Stimulated activated CD4-positive, alpha-beta T cell treated with anti-CD3 and anti-CD28 coated beads, Interleukin-4, amount 100 ng/mL, for 48 hours (primary cell): ENCODE data around the gene KCNN1.
"Not testable (repeated sequence)": the region's sequence is repeated elsewhere in the genome, so short reads cannot be mapped to it uniquely, and the experiment has no call there.

Experiments
- DNase-seq, 2 donors: peaks; one replicate each; pipeline ENCODE4 v3.0.0-alpha.2; 2020; ENCODE audit warnings: low read depth in 2 of 2

Gene KCNN1

DNA sequence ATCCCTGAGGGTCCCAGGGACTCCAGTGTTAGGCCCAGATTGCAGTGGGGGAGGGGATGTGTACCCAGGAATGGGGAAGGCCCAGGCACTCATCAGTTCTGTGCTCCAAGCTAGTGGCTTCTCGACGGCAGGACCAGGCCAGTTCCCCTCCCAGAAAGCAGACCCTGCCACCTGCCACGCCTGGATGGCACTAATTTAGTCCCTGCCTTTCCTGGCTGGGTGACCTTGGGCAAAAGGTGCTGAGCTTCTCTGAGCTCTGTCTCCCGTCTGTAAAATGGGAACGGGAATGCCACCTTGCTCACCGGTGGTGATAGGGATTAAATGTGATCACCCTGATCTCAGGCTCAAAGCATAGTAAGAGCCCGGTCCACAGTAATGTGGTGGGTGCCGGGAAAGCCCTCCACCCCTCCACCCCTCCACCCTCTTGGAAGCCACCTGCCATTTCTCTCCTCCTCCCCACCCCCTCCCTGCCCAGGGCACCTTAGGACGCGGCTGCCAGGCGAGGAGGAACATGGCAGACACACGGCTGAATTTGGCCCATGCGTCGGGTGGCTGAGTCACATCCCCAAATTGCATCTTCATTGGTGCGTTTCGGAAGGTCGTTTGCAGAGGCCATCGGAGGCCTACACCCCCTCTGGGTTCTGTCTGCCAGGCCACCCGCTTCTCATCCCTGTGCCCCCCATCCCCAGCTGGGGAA is 2.3 kb downstream of the KCNN1 start:
- DNase-seq = no peak

DNA sequence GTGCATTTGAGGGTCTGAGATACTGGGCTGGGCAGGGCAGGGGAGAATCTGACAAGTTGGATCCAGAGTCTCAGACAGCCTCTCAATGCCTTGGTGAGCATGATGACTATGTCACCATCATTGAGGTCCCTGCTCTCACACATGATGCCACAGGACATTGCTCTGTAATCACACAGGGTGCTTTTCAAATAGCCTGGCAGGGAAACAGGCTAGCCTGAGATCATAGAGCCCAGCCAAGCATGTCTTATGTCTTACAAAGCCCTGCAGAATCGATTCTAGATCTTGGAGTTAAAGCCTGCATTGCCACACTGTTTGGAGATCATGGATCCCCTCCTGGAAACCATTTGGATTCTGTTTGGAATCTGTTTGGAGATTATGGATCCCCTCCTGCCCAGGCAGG is 5.3 kb downstream of the KCNN1 start:
- DNase-seq = no peak

DNA sequence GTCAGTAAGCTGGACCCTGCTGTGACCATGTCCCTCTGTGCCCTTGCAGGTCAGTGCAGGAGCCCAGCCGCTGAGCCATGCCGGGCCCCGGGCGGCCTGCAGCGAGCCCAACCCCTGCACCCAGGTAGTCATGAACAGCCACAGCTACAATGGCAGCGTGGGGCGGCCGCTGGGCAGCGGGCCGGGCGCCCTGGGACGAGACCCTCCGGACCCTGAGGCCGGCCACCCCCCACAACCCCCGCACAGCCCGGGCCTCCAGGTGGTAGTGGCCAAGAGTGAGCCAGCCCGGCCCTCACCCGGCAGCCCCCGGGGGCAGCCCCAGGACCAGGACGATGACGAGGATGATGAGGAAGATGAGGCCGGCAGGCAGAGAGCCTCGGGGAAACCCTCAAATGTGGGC is 6.9 kb downstream of the KCNN1 start:
- no peak for DNase-seq

DNA sequence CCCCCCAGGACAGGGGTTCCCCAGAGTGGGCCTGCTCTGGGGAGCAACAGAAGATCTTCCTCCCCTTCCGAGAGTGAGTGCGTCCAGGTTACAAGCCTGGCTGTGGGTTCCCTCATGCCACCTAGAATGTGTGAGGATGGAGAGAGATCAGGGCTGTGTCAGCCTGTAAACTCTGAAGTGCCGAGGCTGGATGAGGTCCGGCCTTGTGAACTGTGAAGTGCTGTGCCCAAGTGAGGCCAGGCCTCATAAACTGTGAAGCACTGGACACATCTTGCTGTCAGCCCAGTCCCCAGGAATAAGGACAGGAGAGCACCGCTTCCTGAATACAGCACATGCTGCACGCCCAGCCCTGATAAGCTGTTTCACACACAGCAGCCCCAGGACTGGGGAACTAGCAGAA is 7.6 kb downstream of the KCNN1 start:
- DNase-seq = no peak

DNA sequence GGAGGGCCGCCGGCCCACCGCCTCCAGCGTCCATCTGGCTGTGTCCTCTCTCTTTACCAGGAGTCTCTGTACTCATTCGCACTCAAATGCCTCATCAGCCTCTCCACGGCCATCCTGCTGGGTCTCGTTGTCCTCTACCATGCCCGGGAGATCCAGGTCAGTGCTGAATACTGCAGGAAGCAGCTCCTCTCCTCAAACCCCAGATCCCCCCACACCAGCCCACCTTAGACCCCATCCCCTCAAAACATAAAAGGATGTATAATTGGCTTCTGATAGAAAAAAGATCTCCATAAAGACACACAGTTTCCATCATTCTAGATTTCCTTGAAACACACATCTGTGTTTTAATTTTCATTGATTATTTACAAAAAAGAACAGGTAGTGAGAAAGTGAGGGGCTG is 8.1 kb downstream of the KCNN1 start:
- DNase-seq = no peak

DNA sequence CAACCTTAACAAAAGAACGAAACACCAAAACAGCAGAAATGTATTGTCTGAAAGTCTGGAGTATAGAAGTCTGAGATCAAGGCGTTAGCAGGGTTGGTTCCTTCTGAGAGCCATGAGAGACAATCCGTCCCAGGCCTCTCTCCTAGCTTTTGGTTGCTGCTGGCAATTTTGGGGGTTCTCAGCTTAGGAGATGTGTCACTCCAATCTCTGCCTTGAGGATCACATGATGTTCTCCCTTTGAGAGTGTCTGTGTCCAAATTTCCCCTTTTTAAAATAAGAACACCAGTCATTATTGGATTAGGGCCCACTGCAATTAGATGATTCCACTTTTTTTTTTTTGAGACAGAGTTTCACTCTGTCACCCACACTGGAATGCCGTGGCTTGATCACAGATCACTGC is 10.1 kb downstream of the KCNN1 start:
- no peak for DNase-seq

DNA sequence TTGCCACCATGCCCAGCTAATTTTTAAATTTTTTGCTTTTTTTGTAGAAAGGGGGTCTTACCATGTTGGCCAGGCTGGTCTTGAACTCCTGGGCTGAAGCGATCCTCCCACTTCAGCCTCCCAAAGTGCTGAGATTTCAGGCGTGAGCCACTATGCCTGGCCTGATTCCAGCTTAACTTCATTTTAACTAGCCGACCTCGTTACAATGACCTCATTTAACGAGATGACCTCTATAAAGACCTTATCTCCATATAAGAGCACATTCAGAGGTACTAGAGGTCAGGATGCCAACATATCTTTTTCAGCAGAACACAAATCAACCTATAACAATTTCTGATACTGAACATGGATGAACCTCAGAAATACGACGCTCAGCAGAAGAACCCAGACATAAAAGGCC is 10.6 kb downstream of the KCNN1 start:
- DNase-seq = no peak

DNA sequence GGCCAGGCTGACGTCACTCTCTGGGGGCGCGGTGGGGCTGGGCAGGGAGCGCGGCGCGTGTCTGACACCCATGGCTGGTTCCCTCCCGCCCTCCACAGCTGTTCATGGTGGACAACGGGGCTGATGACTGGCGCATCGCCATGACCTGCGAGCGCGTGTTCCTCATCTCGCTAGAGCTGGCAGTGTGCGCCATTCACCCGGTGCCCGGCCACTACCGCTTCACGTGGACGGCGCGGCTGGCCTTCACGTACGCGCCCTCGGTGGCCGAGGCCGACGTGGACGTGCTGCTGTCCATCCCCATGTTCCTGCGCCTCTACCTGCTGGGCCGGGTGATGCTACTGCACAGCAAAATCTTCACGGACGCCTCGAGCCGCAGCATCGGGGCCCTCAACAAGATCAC is 14.7 kb downstream of the KCNN1 start:
- DNase-seq = no peak

DNA sequence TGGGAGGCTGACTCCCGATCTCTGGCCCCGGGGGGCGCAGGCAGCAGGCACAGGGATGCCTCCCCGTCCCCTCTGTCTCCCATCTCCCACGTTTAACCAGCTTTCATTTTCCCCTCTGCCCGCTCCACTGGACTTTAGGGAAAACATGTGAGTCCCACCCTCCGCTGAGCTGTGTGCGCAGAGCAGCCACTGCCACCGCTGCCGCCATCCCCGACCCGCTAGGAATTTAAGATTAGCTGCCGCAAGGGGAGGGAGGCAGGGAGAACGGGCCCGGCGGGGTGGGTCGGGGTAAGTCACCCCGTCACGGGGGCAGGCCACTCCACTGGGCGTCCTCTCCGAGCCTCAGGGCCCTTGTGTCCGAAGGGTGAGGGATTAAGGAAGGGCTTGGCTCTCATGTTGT is 15.5 kb downstream of the KCNN1 start:
- no peak for DNase-seq

DNA sequence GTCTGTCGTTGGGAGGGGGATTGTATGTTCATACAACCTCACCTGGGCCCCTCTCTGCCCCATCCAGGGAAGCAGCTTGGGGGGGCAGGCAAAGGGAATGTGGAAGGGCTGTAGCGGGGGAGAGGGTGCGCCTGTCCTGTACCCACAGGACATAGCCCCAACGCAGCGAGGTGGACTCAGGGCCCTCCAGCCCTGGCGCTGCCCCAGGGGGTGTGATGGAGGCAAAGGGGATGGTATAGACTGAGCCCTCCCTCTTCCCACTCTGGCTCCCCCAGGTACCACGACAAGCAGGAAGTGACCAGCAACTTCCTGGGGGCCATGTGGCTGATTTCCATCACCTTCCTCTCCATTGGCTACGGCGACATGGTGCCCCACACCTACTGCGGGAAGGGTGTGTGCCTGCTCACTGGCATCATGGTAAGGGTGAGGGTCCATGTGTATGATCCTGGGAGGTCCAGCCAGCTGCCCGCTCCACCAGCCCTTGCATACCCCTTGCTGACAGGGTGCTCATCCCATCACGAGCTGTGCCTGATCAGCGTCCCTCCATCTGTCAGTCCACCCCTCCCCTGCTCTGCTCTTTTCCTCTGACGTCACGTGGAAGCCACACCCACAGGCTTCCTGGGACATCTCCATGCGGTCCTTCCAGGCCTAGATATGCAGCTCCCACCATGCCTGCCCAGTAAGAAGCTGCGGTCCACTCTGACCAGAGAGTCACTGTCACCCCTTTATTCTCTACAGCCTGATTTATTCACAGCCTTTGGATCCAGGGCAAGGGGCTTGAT is 18.3 kb downstream of the KCNN1 start:
- DNase-seq = no peak

DNA sequence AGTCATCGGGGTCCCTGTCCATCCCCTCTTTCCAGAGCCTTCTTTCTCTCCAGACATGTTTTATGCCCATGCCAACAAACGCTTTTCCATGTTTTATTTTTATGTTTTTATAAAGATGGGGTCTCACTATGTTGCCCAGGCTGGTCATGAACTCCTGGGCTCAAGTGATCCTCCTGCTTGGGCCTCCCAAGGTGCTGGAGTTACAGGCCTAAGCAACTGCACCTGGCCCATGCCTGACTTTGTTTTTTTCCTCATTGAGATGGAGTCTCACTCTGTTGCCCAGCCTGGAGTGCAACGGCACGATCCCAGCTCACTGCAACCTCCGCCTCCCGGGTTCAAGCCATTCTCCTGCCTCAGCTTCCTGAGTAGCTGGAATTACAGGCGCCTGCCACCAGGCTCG is 19.7 kb downstream of the KCNN1 start:
- not testable (repeated sequence) for DNase-seq

DNA sequence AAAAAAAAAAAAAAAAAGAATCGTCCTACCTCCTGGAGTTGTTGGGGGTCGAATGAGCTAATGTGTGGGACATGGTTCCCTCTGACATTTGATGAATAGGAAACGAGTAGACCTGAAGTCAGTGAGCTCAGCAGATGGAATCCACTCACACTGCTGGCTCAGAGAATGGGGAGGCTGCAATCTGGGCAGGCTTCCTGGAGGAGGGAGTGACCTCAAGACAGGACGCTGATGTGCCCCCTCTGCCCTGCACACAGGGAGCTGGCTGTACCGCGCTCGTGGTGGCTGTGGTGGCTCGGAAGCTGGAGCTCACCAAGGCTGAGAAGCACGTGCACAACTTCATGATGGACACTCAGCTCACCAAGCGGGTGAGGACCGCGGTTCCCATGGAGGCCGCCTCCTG is 21.3 kb downstream of the KCNN1 start:
- no peak for DNase-seq

DNA sequence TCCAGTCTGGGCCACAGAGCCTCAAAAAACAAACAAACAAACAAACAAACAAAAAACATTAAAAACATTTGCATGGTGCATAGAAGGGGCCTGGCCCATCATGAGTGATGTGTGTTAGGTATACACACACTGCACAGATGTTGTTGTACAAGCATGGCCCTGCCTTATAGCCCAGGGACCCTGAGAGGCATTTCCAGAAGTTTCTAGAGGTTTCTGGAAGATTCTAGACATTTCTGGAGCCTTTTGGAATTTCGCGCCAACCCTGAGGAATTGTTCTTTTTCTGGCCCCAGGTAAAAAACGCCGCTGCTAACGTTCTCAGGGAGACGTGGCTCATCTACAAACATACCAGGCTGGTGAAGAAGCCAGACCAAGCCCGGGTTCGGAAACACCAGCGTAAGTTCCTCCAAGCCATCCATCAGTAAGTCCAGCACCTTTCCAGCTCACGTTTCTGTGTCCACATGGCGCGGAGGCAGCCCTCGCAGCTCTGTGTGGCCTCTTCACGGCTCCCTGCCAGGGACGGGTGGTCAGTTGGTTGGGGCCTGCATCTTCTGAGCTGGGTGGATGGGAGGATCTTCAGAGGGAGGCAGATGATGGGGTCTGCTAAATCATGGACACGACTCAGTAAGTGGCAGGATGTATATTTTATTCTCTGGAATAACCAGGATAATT is 22.7 kb downstream of the KCNN1 start:
- DNase-seq = no peak

DNA sequence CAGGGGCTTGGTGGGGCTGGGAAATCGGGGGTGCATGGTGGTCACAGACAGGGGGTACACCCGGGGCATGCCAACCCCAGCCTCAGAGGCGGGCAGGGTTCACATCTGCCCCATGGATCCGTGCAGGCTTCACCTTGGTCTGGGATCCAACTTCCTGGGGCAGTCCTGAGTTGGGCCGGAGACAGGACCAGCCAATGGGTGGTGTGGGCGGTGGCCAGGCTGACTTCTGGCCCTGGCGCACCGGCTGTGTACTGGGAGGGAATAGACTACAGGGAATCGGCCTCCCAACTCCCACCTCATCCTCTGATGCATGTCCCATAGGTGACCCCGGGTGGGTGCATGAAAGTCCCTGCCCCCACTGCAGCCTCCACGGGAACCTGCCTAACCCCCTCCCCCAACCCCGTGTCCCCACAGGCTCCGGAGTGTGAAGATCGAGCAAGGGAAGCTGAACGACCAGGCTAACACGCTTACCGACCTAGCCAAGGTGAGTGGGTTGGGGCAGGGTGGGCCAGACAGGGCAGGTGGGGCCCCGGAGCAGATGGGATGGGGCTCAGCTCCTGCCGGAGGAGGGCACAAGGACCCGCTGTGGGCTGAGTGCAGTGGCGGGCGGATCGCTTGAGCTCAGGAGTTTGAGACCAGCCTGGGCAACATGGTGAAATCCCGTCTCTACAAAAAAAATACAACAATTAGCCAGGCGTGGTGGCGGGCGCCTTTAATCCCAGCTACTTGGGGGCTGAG is 26.3 kb downstream of the KCNN1 start:
- no peak for DNase-seq

DNA sequence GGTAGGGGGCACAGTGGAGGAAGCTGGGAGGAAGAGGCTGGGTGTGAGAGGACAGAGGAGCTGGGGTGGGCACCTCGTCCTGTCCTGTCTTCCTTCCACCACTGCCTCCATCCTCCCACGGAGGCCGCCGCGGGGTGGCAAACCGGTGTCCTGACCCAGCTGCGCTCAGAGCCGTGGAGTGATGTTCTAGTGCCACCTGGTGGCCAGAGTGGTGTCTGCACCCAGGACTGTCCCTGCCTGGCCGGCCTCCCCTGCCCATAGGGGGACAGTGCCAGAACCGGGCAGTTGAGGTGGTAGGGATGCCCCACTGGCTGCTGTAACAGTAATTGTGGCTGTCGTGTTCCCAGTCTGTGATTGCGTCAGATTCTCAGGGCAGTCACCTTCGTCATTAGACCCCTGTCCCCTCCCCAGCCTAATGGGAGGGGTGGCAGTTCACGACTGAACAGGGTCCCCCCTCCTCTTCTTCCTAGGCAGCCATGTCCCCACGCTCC is 30.0 kb downstream of the KCNN1 start:
- DNase-seq = peak; percentile 81 to 87

DNA sequence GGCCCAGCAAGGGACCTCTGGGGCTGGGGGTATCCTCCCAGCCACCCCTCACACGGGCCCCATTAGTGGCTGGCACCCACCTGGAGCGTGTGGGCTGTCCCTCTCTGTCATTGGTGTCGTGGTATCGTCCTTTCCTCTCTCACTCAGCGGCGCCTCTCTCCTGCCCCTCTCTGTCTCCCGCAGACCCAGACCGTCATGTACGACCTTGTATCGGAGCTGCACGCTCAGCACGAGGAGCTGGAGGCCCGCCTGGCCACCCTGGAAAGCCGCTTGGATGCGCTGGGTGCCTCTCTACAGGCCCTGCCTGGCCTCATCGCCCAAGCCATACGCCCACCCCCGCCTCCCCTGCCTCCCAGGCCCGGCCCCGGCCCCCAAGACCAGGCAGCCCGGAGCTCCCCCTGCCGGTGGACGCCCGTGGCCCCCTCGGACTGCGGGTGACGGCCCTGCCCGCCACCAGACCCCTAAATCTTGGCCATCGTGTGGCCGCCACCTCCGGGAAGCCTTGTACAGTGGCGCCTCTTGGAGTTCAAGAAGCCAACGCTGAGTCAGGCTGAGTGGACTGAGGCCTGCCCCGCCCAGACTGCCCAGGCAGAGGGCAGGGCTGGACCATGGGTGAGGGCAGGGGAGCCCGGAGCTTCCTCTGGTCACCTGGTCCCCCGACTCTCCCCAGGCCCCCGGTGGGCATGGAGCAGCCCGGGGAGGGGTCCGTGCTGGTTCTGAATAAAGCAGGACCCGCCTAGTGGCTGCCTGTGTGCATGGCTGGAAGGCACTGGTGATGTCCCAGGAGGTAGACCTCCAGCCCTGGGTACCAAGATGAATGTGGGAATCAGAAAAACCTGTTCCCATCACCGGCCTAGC is 31.3 kb downstream of the KCNN1 start:
- no peak for DNase-seq

DNA sequence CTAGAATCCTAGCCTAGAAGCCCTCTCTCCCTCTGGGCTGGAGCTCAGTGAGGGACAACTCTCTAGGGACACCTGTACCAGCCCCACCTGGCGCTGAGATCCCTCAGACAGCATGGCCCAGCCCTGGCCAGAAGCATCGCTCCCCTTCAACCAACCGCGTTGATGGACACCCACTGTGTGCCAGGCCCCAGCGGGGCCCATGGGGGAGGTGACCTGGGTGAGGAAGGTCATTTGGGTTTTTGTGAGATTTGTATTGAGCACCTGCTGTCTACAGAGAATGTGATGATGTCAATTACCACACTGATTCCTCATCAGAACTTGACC is 31.9 kb downstream of the KCNN1 start:
- no peak for DNase-seq

DNA sequence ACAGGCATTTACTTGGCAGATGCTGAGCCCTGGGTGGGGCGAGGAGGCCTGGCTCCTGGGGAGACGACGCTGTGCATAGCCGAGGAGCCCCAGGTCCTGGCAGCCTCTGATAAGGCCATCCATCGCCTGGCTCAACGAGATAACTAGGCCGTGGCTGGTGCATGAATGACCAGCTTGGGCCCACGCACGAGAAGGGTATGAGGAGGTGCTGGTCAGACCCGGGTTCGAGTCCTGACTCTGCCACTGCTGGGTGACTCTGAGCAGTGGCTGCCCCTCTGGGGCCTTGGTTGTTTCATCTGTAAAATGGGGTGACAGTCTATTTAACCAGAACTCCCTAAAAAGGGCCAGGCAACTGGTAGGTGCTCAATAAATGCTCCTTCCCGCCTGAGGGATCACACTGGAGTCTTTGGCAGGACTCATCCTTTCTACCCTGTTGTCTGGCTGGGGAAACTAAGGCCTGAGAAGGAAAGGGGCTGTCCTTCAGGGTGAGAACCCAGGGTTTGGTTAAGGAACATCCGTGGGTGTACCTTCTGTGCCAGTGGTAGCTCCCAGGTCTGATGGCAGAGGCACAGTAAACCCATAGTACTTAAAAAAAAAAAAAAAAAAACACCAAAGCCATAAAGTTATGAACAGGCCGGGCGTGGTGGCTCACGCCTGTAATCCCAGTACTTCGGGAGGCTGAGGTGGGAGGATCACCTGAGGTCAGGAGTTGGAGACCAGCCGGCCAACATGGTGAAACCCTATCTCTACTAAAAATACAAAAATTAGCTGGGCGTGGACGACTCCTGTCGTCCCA is 33.0 kb downstream of the KCNN1 start:
- no peak for DNase-seq

DNA sequence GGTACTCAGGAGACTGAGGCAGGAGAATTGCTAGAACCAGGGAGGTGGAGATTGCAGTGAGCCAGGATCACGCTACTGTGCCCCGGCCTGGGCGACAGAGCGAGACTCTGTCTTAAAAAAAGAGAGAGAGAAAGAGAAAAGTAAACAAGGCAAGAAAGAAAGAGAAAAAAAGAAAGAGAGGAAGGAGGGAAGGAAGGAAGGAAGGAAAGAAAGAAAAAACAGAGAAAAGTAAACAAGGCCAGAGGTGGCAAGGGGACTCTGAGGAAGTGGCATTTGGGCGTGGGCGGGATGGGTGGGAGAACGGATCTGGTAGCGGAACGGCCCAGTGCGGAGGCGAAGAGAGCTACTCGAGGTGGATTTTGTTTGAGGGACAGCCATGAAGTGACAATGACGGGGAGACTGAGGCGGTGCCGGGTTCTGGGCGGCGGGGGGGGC is 33.6 kb downstream of the KCNN1 start:
- no peak for DNase-seq
